Stomach (tissue), 4 donors: ENCODE measurements around the gene TSPAN32.

Experiments used
- EP300 ChIP-seq: sonication (generic); formaldehyde crosslinking; IDR thresholded peaks from one replicate; pipeline ENCODE4 v1.6.1; 2017; ENCODE audit warnings: antibody characterized with exemption
- POLR2A ChIP-seq, 4 donors: fragments of 450-650 bp; IDR thresholded peaks; one replicate each; pipeline ENCODE4 v1.6.1; 2016; ENCODE audit warnings: antibody characterized with exemption in 4 of 4, control low read depth in 2 of 4, mild to moderate bottlenecking in 1 of 4, moderate library complexity in 1 of 4
- POLR2AphosphoS5 ChIP-seq, 3 donors: sonication (generic); formaldehyde crosslinking; IDR thresholded peaks; one replicate each; pipeline ENCODE4 v1.6.1; 2016; ENCODE audit warnings: antibody characterized with exemption in 3 of 3
- TF ChIP-seq, protein P1 (sequence below), 7 experiments: fragments of 450-650 bp in 4 of 7; fragments of 200-600 bp in 3 of 7; sonication (generic) in 3 of 7; IDR thresholded peaks; one replicate each; pipeline ENCODE4 v1.5.1; 2016 to 2019; ENCODE audit warnings: antibody characterized with exemption in 7 of 7, control low read depth in 2 of 7, mild to moderate bottlenecking in 1 of 7

DNA sequence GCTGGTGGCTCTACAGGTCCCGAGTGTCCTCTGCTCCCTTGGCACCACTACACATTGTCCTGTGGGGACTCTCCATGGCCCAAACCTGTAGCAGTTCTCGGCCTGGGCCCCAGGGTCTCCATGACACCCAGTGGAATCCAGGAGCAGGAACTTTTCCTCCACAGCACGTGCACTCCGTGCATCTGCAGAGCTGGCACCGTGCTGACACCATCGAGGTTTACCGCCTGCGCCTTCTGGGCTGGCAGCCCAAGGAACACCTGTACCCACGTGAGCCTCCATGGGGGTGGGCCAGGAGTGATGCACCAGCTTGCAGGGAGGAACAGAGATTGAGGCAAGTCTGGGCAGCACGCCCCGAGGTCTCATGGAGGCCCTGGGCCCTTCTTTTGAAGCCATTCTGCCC lies 25.2 kb downstream of the TSPAN32 start:
- TF ChIP-seq POLR2A (IDR thresholded peaks at IDR 0.05) (no peak), POLR2AphosphoS5 (IDR thresholded peaks at IDR 0.05) (no peak), EP300 (no peak)
- TF ChIP-seq, protein P1, sequence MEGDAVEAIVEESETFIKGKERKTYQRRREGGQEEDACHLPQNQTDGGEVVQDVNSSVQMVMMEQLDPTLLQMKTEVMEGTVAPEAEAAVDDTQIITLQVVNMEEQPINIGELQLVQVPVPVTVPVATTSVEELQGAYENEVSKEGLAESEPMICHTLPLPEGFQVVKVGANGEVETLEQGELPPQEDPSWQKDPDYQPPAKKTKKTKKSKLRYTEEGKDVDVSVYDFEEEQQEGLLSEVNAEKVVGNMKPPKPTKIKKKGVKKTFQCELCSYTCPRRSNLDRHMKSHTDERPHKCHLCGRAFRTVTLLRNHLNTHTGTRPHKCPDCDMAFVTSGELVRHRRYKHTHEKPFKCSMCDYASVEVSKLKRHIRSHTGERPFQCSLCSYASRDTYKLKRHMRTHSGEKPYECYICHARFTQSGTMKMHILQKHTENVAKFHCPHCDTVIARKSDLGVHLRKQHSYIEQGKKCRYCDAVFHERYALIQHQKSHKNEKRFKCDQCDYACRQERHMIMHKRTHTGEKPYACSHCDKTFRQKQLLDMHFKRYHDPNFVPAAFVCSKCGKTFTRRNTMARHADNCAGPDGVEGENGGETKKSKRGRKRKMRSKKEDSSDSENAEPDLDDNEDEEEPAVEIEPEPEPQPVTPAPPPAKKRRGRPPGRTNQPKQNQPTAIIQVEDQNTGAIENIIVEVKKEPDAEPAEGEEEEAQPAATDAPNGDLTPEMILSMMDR (IDR thresholded peaks at IDR 0.05) = no peak
